Left ventricle myocardium inferior (tissue), 1 donor: ENCODE results near the gene KNSTRN. TPM values are rescaled to one million over a fixed set of nuclear protein-coding genes. Genes with fewer than 3 reads are reported as not detected.
A peak's percentile ranks its signal among the peaks of the same experiment; 100 is the strongest.

Experiments
- DNase-seq: peaks from one replicate; pipeline ENCODE4 v3.0.0-alpha.2; 2020
- H3K27ac ChIP-seq: fragments of 200-600 bp; replicated peaks from 2 replicates; pipeline ENCODE4 v1.8.0; 2021
- H3K27me3 ChIP-seq: fragments of 200-600 bp; 2 replicates; pipeline ENCODE4 v1.8.0; 2021; ENCODE audit warnings: low read depth
- H3K36me3 ChIP-seq: fragments of 200-600 bp; 2 replicates; pipeline ENCODE4 v1.8.0; 2021
- H3K4me1 ChIP-seq: fragments of 200-600 bp; 2 replicates; pipeline ENCODE4 v1.8.0; 2021
- H3K4me3 ChIP-seq: fragments of 200-600 bp; 2 replicates; pipeline ENCODE4 v1.8.0; 2021; ENCODE audit warnings: mild to moderate bottlenecking, moderate library complexity
- H3K9me3 ChIP-seq: fragments of 200-600 bp; replicated peaks from 2 replicates; pipeline ENCODE4 v1.8.0; 2021
- CTCF ChIP-seq: fragments of 200-600 bp; IDR thresholded peaks from 2 replicates; pipeline ENCODE4 v1.8.0; 2021; ENCODE audit warnings: antibody characterized with exemption, mild to moderate bottlenecking, borderline replicate concordance
- intact Hi-C: fragments of 100-400 bp; cut with micrococcal nuclease; formaldehyde crosslinking; loops from one replicate; pipeline ENCODE4 v1.11.0; 2022
- total RNA-seq: library from RNA; stranded (reverse); fragmentation: NEBNext Ultra II Directional; extraction: Animal tissue kit (Norgen Biotek cat#: 25700); gene quantifications from one replicate; pipeline ENCODE4 v1.2.1, GENCODE V29; 2021
- donor health status: DM: no; HTN: yes; CAD: no; lungs with severe emphysema.

The KNSTRN gene
- total RNA-seq, 1 donor from 2014 or later, result 9.0 TPM

DNA sequence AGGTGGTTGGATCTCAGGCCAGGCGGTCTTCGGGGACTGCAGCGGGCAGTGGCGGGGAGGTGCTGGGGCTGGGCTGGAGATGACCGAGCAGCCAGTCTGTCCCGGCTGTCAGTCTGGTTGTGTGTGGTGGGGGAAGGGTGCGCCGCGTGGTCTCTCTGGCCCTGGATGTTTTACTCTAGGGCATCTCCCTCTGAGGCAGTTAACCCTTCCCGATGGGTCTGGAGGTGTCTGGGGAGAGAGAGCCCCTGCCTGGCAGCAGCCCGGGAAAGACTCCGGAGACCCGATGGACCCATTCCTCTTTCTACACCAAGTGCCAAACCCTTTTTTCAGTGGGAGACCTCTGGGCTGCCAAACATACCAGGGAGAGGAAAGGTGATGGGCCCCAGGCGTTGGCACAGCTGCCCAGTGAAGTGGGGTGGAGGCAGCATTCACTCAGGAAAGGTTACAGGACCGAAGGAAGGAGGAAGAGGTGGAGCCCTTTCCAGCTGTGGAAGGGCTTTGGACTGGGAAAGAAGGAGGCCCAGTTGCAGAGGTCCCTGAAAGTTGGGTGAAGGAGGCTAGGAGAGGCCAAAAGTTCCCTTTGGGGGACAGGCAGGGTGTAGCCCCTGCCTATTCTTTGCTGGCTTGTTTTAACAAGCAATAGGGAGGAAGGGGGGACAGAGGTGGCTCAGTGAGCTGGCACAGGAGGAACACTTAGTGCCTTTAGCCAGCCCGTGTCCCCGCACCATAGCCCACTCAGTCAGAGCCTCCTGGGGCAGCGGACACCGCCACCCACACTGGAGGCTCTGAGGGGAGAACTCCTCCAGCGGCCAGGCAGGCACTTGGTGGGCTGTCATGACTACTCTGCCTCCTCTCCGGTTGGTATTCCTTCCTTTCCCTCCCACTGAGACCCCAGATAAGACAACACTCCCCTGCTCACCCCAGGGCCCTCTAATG is 55.5 kb downstream of the KNSTRN start:
- H3K27me3 ChIP-seq, result peaks cover 31% of the 10 kb centered on the region
- H3K9me3 ChIP-seq, result no peaks in the 10 kb centered on the region
- TF ChIP-seq CTCF, result no peak
- H3K4me1 ChIP-seq, result peaks cover 63% of the 10 kb centered on the region
- H3K27ac ChIP-seq, result no peak overlapping the region
- no peak for DNase-seq
- H3K4me3 ChIP-seq, result no peak overlapping the region
- intact Hi-C loops, result no loop called here
- H3K36me3 ChIP-seq, result no peaks in the 10 kb centered on the region

GRCh38 chr15:40438712-40439111 is 56.2 kb downstream of the KNSTRN start:
- peaks cover 70% of the 10 kb centered on the region for H3K4me1 ChIP-seq
- H3K4me3 ChIP-seq, result no peak overlapping the region
- peak overlapping the region; percentile 84 for H3K27ac ChIP-seq
- H3K36me3 ChIP-seq, result no peaks in the 10 kb centered on the region
- H3K27me3 ChIP-seq, result peaks cover 31% of the 10 kb centered on the region
- intact Hi-C loops, result no loop called here
- no peaks in the 10 kb centered on the region for H3K9me3 ChIP-seq
- TF ChIP-seq CTCF, result no peak
- no peak for DNase-seq

DNA sequence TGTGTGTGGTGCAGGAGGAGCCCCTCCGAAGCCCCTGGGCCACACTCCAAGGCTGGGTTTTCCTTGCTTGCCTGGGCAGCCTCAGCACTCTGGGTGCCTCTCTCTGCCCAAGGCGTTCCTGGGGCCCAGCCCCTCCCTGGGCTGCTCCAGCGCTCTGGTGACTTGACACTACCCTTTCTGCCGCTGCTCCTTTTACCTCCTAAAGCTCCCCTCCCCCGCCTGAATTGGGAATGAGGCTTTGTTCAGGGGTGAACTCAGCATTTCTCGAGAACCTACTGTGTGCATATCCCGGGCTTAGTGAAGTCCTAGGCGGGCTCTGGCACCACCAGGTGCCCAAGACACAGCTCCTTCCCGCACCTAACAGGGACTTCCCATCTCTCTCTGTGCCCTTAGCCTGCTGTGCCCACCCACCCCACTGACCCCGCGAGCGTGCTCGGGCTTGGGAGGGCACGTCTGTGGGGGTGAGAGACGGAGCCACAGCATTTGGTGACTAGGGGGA is 57.0 kb downstream of the KNSTRN start:
- TF ChIP-seq CTCF, result no peak
- intact Hi-C loops, result no loop called here
- Histone ChIP-seq H3K27me3 (peaks cover 31% of the 10 kb centered on the region), H3K4me3 (peak overlapping the region; percentile 96), H3K36me3 (no peaks in the 10 kb centered on the region), H3K4me1 (peaks cover 77% of the 10 kb centered on the region), H3K27ac (peak overlapping the region; percentile 84), H3K9me3 (no peaks in the 10 kb centered on the region)
- DNase-seq, result no peak

GRCh38 chr15:40439960-40440742 is 57.6 kb downstream of the KNSTRN start:
- intact Hi-C loops, result no loop called here
- no peaks in the 10 kb centered on the region for H3K36me3 ChIP-seq
- peak; percentile 42 for DNase-seq

More at GRCh38 chr15:40439960-40440742, 57.6 kb downstream of the KNSTRN start:
- H3K4me1 ChIP-seq, result peaks cover 84% of the 10 kb centered on the region
- H3K27me3 ChIP-seq, result peaks cover 28% of the 10 kb centered on the region
- no peak for TF ChIP-seq CTCF
- H3K4me3 ChIP-seq, result peak overlapping the region; percentile 96
- H3K9me3 ChIP-seq, result no peaks in the 10 kb centered on the region
- peak overlapping the region; percentile 84 for H3K27ac ChIP-seq
